Brain pericyte (primary cell): Measurements from ENCODE around the gene B4GALT6.
A peak's percentile ranks its signal among the peaks of the same experiment; 100 is the strongest.
"Not testable (repeated sequence)": the region's sequence is repeated elsewhere in the genome, so short reads cannot be mapped to it uniquely, and the experiment has no call there.

Source experiments
- DNase-seq: peaks from one replicate; pipeline ENCODE4 v3.0.0-alpha.2; 2012; ENCODE audit warnings: low read depth, low spot score

The B4GALT6 gene, protein sequence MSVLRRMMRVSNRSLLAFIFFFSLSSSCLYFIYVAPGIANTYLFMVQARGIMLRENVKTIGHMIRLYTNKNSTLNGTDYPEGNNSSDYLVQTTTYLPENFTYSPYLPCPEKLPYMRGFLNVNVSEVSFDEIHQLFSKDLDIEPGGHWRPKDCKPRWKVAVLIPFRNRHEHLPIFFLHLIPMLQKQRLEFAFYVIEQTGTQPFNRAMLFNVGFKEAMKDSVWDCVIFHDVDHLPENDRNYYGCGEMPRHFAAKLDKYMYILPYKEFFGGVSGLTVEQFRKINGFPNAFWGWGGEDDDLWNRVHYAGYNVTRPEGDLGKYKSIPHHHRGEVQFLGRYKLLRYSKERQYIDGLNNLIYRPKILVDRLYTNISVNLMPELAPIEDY

DNA sequence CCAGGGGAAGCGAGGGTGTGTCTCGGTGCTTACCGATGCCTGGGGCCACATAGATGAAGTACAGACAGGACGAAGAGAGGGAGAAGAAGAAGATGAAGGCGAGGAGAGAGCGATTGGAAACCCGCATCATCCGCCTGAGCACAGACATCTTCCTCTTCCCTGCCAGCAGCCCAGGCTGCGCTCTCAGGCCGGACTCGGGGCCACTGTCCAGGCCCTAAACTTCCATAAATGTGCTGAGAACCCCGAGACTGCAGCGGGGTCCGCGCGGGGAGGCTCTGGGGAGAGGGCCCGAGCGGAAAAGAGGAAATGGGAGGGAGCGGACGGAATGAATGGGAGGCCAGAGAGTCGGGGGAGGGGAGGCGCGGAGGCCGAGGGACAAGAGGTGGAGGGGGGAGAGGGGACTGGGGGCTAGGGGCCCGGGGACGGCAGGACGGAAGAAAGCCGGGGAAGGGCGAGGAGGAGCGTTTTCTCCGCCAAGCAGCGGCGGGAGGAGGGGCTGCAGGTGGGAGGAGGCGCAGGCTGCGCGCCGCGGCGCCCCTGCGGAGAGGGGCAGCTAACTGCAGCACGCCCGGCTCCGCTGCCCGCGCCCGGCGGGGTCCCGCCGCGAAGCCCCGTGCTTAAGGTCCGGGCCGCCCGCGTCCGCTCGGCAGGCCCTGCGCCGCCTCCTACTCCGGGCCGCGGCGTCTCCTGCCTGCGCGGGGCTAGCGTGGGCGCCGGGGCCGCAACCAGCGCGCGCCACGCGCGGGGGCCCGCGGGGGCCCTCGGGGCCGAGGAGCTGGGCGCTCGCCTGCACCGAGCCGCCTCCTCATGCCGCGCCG is at the start of gene B4GALT6:
TSS of gene B4GALT6 (minus strand) at position 303 of the 818 bp plus-strand sequence. CDS start at position 148, 155 bp downstream.
- DNase-seq: peak; percentile 13

DNA sequence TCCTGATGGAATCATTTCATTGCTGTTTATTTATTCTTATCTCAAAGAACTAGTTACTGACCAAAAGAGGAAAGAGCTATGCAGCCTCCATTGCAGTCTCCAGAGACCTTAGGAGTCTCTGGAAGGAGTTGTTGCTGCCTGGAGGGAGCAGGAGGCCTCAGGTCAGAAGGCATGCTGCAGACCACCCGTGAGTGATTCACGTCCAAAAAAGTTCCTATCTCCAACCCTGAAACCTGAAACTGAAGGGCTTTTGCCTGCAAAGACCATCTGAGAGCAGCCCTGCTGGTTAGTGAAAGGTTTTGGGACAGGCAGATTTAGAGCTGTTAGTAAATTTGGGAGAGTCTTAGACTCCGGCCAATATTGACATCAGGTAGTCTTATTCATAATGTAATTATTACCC is 47.2 kb upstream of the B4GALT6 start:
- no peak for DNase-seq

DNA sequence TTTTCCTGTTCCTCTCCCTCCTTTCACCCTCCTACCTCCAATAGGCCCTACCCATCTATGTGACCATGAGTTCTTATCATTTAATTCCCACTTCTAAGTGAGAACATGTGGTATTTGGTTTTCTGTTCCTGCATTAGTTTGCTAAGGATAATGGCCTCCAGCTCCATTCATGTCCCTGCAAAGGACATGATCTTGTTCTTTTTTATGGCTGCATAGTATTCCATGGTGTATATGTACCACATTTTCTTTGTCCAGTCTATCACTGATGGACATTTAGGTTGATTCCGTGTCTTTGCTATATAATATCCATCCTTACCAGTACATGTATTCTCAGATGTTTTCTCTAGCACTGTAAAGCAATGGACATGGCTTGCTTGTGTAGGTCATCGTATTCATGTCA is 44.8 kb upstream of the B4GALT6 start:
- DNase-seq: not testable (repeated sequence)

- no peak for DNase-seq
Observed at GRCh38 chr18:31723990-31724711, 39.8 kb upstream of the B4GALT6 start.

GRCh38 chr18:31723639-31723989 is 39.2 kb upstream of the B4GALT6 start:
- no peak for DNase-seq

DNA sequence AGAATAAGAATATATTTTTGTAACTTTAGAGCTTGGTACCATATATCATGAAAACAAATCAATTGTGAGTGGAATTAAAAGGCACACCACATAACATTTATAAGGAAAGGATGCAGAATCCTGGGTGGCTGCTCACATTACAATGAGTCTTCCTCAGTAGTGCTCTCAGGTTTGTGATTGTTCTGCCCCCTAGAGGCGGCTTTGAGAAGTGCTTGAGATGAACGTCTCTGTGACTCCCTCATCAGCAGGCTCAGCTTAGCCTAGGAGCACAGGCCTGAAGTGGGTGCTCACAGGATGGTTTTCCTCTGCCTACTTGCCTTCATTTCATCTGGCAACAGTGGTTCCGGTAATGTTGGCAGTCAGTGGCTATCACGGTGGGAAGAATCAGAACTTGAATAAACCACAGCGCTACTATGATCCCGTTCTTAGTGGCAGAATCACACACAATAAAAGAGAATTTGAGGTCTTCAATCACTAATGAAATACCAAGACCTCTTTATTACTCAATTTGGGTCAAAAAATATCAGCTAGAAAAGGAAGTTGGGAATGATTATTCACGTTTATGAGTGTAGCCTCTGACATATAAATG is 38.1 kb upstream of the B4GALT6 start:
- no peak for DNase-seq

- no peak for DNase-seq
Observed at GRCh38 chr18:31721601-31722000, 37.2 kb upstream of the B4GALT6 start.

- no peak for DNase-seq
Observed at GRCh38 chr18:31720867-31721266, 36.5 kb upstream of the B4GALT6 start.

GRCh38 chr18:31719363-31720006 is 35.1 kb upstream of the B4GALT6 start:
- DNase-seq: no peak

DNA sequence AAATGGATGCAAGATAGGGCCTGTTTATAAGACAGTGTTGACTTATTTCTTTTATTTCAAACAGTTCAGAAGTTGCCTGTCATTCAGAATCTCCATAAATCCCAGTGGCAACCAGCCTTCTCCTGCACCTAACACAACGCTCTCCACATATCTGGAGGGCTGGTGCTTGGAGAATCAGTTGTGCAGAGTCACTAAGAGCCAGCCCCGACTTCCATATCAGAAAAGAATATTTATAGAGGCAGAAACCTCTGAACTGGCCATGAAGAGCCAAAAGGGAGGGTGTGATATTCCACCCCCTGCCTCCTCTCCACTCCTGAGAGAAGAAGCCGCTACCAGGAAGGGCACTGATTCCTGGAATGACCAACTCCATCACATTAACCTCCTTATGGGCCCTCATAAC is 34.0 kb upstream of the B4GALT6 start:
- no peak for DNase-seq

DNA sequence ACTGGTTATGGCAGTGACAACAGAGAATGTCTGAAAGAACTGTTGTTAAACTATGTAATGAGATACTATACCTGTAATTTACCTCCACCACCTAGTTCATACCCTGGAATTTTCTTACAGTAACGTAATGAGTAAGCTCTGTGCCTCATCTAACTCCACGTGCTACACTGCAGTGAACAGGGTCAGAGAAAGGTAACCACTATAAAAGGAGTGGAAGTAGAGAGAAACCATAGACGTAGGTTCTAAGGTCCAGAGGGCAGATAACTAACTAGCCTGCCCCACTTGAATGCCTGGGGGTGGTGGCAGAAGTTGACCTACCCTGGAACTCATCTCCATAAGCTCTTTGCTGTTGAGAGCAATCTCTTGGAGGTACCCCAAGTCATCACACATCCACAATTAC is 32.0 kb upstream of the B4GALT6 start:
- no peak for DNase-seq

- DNase-seq: no peak
Observed at GRCh38 chr18:31711365-31712172, 27.2 kb upstream of the B4GALT6 start.

GRCh38 chr18:31710826-31711225 is 26.4 kb upstream of the B4GALT6 start:
- DNase-seq: no peak

- no peak for DNase-seq
Observed at GRCh38 chr18:31707815-31708214, 23.4 kb upstream of the B4GALT6 start.

- DNase-seq: no peak
Observed at GRCh38 chr18:31702449-31702848, 18.1 kb upstream of the B4GALT6 start.

- no peak for DNase-seq
Observed at GRCh38 chr18:31701744-31702143, 17.4 kb upstream of the B4GALT6 start.

DNA sequence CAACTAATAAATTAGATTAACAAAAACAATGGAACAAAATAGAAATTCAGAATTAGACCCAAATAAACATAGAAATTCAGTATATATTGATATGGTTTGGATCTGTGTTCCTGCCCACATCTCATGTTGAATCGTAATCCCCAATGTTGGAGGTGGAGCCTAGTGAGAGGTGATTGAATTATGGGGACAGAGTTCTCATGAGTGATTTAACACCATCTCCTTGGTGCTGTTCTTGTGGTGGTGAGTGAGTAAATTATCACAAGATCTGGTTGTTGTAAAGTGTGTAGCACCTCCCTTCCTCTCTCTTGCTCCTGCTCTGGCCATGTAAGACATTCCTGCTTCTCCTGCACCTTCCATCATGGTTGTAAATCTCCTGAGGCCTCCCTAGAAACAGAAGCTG is 16.6 kb upstream of the B4GALT6 start:
- DNase-seq: no peak

- DNase-seq: no peak
Observed at GRCh38 chr18:31697351-31698298, 13.2 kb upstream of the B4GALT6 start.

- DNase-seq: no peak
Observed at GRCh38 chr18:31695989-31696388, 11.6 kb upstream of the B4GALT6 start.
